HG03175 (cell line): ENCODE measurements around the gene OR2A5.
"Not testable (repeated sequence)": the region's sequence is repeated elsewhere in the genome, so short reads cannot be mapped to it uniquely, and the experiment has no call there.

ENCODE experiments used
- ATAC-seq: cut with Tn5 transposase; IDR thresholded peaks from one replicate; pipeline ENCODE4 v1.9.1; 2021; ENCODE audit warnings: mild to moderate bottlenecking, moderate library complexity; ENCODE audit not compliant: unreplicated experiment

The OR2A5 gene

GRCh38 chr7:144032985-144033709 lies 15.6 kb upstream of the OR2A5 start:
- ATAC-seq = no peak

GRCh38 chr7:144035385-144035784 lies 13.4 kb upstream of the OR2A5 start:
- ATAC-seq = no peak

- no peak for ATAC-seq
Observed at GRCh38 chr7:144036302-144036885, 12.4 kb upstream of the OR2A5 start.

GRCh38 chr7:144037414-144038035 lies 11.2 kb upstream of the OR2A5 start:
- ATAC-seq = no peak

- no peak for ATAC-seq
Observed at GRCh38 chr7:144038887-144039286, 9.9 kb upstream of the OR2A5 start.

- ATAC-seq = no peak
Observed at GRCh38 chr7:144049491-144049890, 743 bp downstream of the OR2A5 start.

GRCh38 chr7:144050093-144050492 lies 1.3 kb downstream of the OR2A5 start:
- ATAC-seq = no peak

GRCh38 chr7:144050884-144051283 lies 2.1 kb downstream of the OR2A5 start:
- not testable (repeated sequence) for ATAC-seq

GRCh38 chr7:144057954-144058353 lies 9.2 kb downstream of the OR2A5 start:
- no peak for ATAC-seq

- ATAC-seq = no peak
Observed at GRCh38 chr7:144063710-144064109, 15.0 kb downstream of the OR2A5 start.

GRCh38 chr7:144069511-144069910 lies 20.8 kb downstream of the OR2A5 start, which contains the start of gene OR2A25:
TSS of gene OR2A25 (plus strand) at chr7:144069811. CDS start at chr7:144074220, 4,409 bp downstream.
- no peak for ATAC-seq

- ATAC-seq = no peak
Observed at GRCh38 chr7:144069953-144070352, 21.2 kb downstream of the OR2A5 start.

GRCh38 chr7:144074374-144074773 lies 25.6 kb downstream of the OR2A5 start:
- ATAC-seq = no peak

GRCh38 chr7:144085978-144086377 lies 37.2 kb downstream of the OR2A5 start, which contains the start of gene OR2A12:
TSS of gene OR2A12 (plus strand) at chr7:144086278. CDS start at chr7:144095108, 8,830 bp downstream.
- no peak for ATAC-seq

GRCh38 chr7:144086730-144087129 lies 38.0 kb downstream of the OR2A5 start:
- no peak for ATAC-seq

GRCh38 chr7:144087230-144087629 lies 38.5 kb downstream of the OR2A5 start:
- no peak for ATAC-seq

- no peak for ATAC-seq
Observed at GRCh38 chr7:144090667-144091066, 41.9 kb downstream of the OR2A5 start.

- ATAC-seq = no peak
Observed at GRCh38 chr7:144098776-144099175, 50.0 kb downstream of the OR2A5 start.

- no peak for ATAC-seq
Observed at GRCh38 chr7:144100607-144101006, 51.9 kb downstream of the OR2A5 start.

- ATAC-seq = no peak
Observed at GRCh38 chr7:144102041-144102440, 53.3 kb downstream of the OR2A5 start.

GRCh38 chr7:144105211-144105610 lies 56.5 kb downstream of the OR2A5 start:
- no peak for ATAC-seq
